GM21619 (cell line): ENCODE data around the gene PPP5C.
A peak's percentile ranks its signal among the peaks of the same experiment; 100 is the strongest.

Experiments
- ATAC-seq: cut with Tn5 transposase; IDR thresholded peaks from one replicate; pipeline ENCODE4 v1.9.1; 2021; ENCODE audit not compliant: unreplicated experiment

Gene PPP5C

GRCh38 chr19:46330319-46330918 is 16.5 kb upstream of the PPP5C start:
- no peak for ATAC-seq

- no peak for ATAC-seq
These were observed 9.4 kb upstream of the PPP5C start for GRCh38 chr19:46337487-46337886.

- ATAC-seq: no peak
These were observed 7.4 kb upstream of the PPP5C start for GRCh38 chr19:46339446-46339845.

- ATAC-seq: no peak
These were observed 6.7 kb upstream of the PPP5C start for GRCh38 chr19:46340051-46340659.

GRCh38 chr19:46341937-46342336 is 5.0 kb upstream of the PPP5C start:
- no peak for ATAC-seq

- ATAC-seq: no peak
These were observed 2.5 kb upstream of the PPP5C start for GRCh38 chr19:46344363-46344762.

- no peak for ATAC-seq
These were observed 1.7 kb upstream of the PPP5C start for GRCh38 chr19:46345157-46345556.

GRCh38 chr19:46347572-46347883 is 641 bp downstream of the PPP5C start:
- no peak for ATAC-seq

- ATAC-seq: no peak
These were observed 1.1 kb downstream of the PPP5C start for GRCh38 chr19:46347985-46348384.

GRCh38 chr19:46349311-46349993 is 2.6 kb downstream of the PPP5C start:
- no peak for ATAC-seq

- no peak for ATAC-seq
These were observed 3.3 kb downstream of the PPP5C start for GRCh38 chr19:46350029-46350757.

GRCh38 chr19:46350758-46351159 is 3.9 kb downstream of the PPP5C start:
- no peak for ATAC-seq

- no peak for ATAC-seq
These were observed 4.6 kb downstream of the PPP5C start for GRCh38 chr19:46351241-46352041.

- no peak for ATAC-seq
These were observed 7.0 kb downstream of the PPP5C start for GRCh38 chr19:46353730-46354528.

GRCh38 chr19:46355234-46356148 is 8.6 kb downstream of the PPP5C start:
- peak; percentile 50 for ATAC-seq

- no peak for ATAC-seq
These were observed 9.5 kb downstream of the PPP5C start for GRCh38 chr19:46356149-46357055.

GRCh38 chr19:46357846-46358583 is 11.1 kb downstream of the PPP5C start:
- no peak for ATAC-seq

- ATAC-seq: no peak
These were observed 15.0 kb downstream of the PPP5C start for GRCh38 chr19:46361915-46362314.
